ENCODE measurements around the gene TRMT61A.

The TRMT61A gene

GRCh38 chr14:103563226-103563620, 34.2 kb downstream of the TRMT61A start:
- DNase-seq (ENCODE audit: low read depth): no peak

GRCh38 chr14:103563844-103564505, 35.0 kb downstream of the TRMT61A start:
- DNase-seq (ENCODE audit: low read depth): no peak

- no peak for DNase-seq (ENCODE audit: low read depth)
Measured at GRCh38 chr14:103568952-103569351, 40.0 kb downstream of the TRMT61A start.

GRCh38 chr14:103569408-103569807, 40.4 kb downstream of the TRMT61A start:
- no peak for DNase-seq (ENCODE audit: low read depth)

- DNase-seq (ENCODE audit: low read depth): no peak
Measured at GRCh38 chr14:103574104-103574503, 45.1 kb downstream of the TRMT61A start.

- no peak for DNase-seq (ENCODE audit: low read depth)
Measured at GRCh38 chr14:103574707-103575285, 45.8 kb downstream of the TRMT61A start.

- DNase-seq (ENCODE audit: low read depth): no peak
Measured at GRCh38 chr14:103576371-103577024, 47.5 kb downstream of the TRMT61A start.

- DNase-seq (ENCODE audit: low read depth): no peak
Measured at GRCh38 chr14:103578401-103579075, 49.5 kb downstream of the TRMT61A start.

GRCh38 chr14:103581206-103581605, 52.2 kb downstream of the TRMT61A start:
- DNase-seq (ENCODE audit: low read depth): no peak

- no peak for DNase-seq (ENCODE audit: low read depth)
Measured at GRCh38 chr14:103581954-103582703, 53.1 kb downstream of the TRMT61A start.

- DNase-seq (ENCODE audit: low read depth): no peak
Measured at GRCh38 chr14:103584326-103584915, 55.4 kb downstream of the TRMT61A start.
